ENCODE results near the gene CLINT1.

The CLINT1 gene

DNA sequence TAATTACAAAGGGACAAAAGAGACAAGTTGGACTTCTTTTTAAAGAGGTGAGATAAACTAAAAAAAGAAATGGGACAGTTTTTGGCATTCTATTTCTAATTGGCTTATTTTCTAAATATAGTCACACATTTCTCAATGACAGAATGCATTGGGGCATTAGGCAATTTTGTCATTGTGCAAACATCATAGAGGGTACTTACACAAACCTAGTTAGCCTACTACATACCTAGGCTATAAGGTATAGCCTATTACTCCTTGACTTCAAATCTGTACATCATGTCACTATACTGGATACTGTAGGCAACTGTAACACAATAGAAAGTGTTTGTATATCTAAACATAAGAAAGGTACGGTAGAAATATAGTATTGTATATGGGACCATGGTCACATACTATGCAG lies 59.4 kb downstream of the CLINT1 start:
- no peaks in the 10 kb centered on the region for H3K79me2 ChIP-seq
- no peak overlapping the region for H2AFZ ChIP-seq
- H3K4me2 ChIP-seq (ENCODE audit: low read length) = no peak overlapping the region
- H3K4me1 ChIP-seq = no peaks in the 10 kb centered on the region
- H3K9ac ChIP-seq = no peak overlapping the region
- H3K9me3 ChIP-seq (ENCODE audit: control insufficient read depth, low read length) = no peaks in the 10 kb centered on the region
- H3K36me3 ChIP-seq (ENCODE audit: control insufficient read depth, insufficient read depth, low read length) = no peaks in the 10 kb centered on the region
- TF ChIP-seq, protein P1, sequence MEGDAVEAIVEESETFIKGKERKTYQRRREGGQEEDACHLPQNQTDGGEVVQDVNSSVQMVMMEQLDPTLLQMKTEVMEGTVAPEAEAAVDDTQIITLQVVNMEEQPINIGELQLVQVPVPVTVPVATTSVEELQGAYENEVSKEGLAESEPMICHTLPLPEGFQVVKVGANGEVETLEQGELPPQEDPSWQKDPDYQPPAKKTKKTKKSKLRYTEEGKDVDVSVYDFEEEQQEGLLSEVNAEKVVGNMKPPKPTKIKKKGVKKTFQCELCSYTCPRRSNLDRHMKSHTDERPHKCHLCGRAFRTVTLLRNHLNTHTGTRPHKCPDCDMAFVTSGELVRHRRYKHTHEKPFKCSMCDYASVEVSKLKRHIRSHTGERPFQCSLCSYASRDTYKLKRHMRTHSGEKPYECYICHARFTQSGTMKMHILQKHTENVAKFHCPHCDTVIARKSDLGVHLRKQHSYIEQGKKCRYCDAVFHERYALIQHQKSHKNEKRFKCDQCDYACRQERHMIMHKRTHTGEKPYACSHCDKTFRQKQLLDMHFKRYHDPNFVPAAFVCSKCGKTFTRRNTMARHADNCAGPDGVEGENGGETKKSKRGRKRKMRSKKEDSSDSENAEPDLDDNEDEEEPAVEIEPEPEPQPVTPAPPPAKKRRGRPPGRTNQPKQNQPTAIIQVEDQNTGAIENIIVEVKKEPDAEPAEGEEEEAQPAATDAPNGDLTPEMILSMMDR (IDR thresholded peaks at IDR 0.05) = no peak
- no peak overlapping the region for H3K27ac ChIP-seq
- no peaks in the 10 kb centered on the region for H3K27me3 ChIP-seq (ENCODE audit: control insufficient read depth, insufficient read depth, low read length)
- H3K4me3 ChIP-seq (ENCODE audit: low read depth, low read length) = no peak overlapping the region

DNA sequence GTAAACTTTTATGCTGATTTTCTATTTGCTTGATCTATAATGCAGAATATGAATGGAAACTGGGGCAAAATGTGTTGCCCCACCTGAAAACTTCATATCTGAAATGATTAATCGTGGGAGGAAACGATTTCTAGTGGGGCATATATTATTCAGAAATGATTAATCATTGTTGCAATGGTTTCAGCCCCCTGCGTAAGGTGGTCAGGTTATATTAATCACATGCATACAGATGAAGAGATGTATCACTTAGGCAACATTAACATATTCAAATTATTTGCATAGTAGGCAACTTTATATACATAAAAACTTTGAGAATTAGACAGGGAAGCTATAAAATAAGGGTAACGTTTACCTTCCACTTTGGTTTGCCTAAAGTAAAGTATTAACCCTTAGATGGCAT lies 65.6 kb downstream of the CLINT1 start:
- Histone ChIP-seq H3K9ac (no peak overlapping the region), H3K27ac (no peak overlapping the region), H3K36me3 (ENCODE audit: control insufficient read depth, insufficient read depth, low read length) (no peaks in the 10 kb centered on the region), H3K4me3 (ENCODE audit: low read depth, low read length) (no peak overlapping the region), H2AFZ (no peak overlapping the region), H3K27me3 (ENCODE audit: control insufficient read depth, insufficient read depth, low read length) (no peaks in the 10 kb centered on the region), H3K4me2 (ENCODE audit: low read length) (no peak overlapping the region), H3K9me3 (ENCODE audit: control insufficient read depth, low read length) (no peaks in the 10 kb centered on the region), H3K4me1 (no peaks in the 10 kb centered on the region), H3K79me2 (no peaks in the 10 kb centered on the region)
- TF ChIP-seq, protein P1 (IDR thresholded peaks at IDR 0.05) = no peak

DNA sequence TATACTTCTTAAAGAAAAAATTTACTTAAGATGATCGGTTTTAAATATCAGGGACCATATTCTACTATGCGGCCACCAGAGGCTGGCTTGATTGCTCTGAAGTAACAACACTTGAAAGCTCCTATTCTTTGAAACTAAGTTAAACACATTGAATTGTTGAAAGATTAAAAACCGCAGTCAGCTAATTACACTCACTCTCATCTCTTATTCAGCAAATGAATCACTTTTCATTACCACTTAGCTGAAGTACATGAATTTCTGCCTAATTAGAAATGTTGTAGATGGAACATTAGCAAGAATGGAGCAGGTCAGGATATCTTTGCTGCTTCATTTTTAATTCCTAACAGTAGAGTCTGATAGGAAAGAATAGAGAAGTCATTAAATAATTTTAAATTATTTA lies 73.1 kb downstream of the CLINT1 start:
- H3K36me3 ChIP-seq (ENCODE audit: control insufficient read depth, insufficient read depth, low read length) = no peaks in the 10 kb centered on the region

DNA sequence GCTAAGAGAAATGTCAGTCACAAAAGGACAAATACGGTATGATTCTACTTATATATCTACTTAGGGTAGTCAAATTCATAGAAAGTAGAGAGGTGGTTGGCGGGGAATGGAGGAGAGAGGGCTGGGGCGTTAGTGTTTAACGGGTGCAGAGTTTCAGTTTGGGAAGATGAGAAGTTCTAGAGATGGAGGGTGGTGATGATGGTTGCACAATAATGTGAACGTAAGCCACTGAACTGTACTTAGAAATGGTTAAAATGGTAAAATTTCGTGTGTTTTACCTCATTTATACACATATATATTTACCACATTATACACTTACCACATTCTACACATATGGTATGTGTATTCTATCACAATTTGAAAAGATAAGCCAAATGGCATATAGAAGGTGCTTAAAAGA lies 79.7 kb downstream of the CLINT1 start:
- Histone ChIP-seq H3K27me3 (ENCODE audit: control insufficient read depth, insufficient read depth, low read length) (no peaks in the 10 kb centered on the region), H3K4me1 (no peaks in the 10 kb centered on the region), H3K4me2 (ENCODE audit: low read length) (no peak overlapping the region), H3K4me3 (ENCODE audit: low read depth, low read length) (no peak overlapping the region), H3K9ac (no peak overlapping the region), H3K27ac (no peak overlapping the region), H3K9me3 (ENCODE audit: control insufficient read depth, low read length) (no peaks in the 10 kb centered on the region), H3K36me3 (ENCODE audit: control insufficient read depth, insufficient read depth, low read length) (no peaks in the 10 kb centered on the region), H2AFZ (no peak overlapping the region), H3K79me2 (no peaks in the 10 kb centered on the region)
- TF ChIP-seq, protein P1 (IDR thresholded peaks at IDR 0.05) = no peak

More for the DNA sequence above, 73.1 kb downstream of the CLINT1 start:
- Histone ChIP-seq H3K4me2 (ENCODE audit: low read length) (no peak overlapping the region), H3K27me3 (ENCODE audit: control insufficient read depth, insufficient read depth, low read length) (no peaks in the 10 kb centered on the region), H3K9me3 (ENCODE audit: control insufficient read depth, low read length) (no peaks in the 10 kb centered on the region), H3K4me1 (no peaks in the 10 kb centered on the region), H3K4me3 (ENCODE audit: low read depth, low read length) (no peak overlapping the region), H2AFZ (no peak overlapping the region), H3K79me2 (no peaks in the 10 kb centered on the region), H3K9ac (no peak overlapping the region), H3K27ac (no peak overlapping the region)
- TF ChIP-seq, protein P1 (IDR thresholded peaks at IDR 0.05) = no peak

DNA sequence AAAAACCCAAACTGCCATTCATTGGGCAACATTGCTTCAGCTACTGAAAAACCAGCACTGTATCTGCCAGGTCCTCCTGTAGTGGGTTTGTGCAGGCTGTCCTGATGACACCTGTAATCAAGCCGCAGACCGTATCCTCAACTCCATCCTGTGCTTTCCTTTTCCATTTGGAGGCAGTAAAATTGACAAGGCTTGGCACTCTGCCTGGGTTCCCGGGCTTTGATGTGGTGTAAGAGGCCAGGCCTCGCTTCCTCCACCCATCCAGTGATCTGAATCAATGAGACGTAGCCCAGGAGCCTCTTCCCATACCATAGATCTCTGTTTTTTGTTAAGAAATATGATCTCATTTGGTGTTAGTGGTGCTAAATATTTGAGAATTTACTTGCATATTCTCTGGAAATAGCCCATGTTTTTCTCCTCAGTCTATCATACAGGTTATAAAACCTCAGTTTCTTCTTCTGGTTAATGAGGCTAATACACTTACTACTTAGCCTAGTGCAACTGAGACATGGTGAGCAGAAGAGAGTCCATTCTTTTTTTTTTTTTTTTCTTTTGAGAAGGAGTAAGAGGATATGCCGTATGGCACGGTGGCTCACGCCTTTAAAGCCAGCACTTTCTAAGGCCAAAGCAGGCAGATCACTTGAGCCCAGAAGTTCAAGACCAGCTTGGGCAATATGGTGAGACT lies 80.7 kb downstream of the CLINT1 start:
- no peak overlapping the region for H2AFZ ChIP-seq
- no peaks in the 10 kb centered on the region for H3K4me1 ChIP-seq
- no peak overlapping the region for H3K27ac ChIP-seq
- TF ChIP-seq, protein P1 (IDR thresholded peaks at IDR 0.05) = no peak
- no peaks in the 10 kb centered on the region for H3K79me2 ChIP-seq
- no peaks in the 10 kb centered on the region for H3K36me3 ChIP-seq (ENCODE audit: control insufficient read depth, insufficient read depth, low read length)
- no peaks in the 10 kb centered on the region for H3K27me3 ChIP-seq (ENCODE audit: control insufficient read depth, insufficient read depth, low read length)
- H3K4me2 ChIP-seq (ENCODE audit: low read length) = no peak overlapping the region
- no peaks in the 10 kb centered on the region for H3K9me3 ChIP-seq (ENCODE audit: control insufficient read depth, low read length)
- H3K9ac ChIP-seq = no peak overlapping the region
- no peak overlapping the region for H3K4me3 ChIP-seq (ENCODE audit: low read depth, low read length)

All from parathyroid adenoma (tissue), 2 donors.